ENCODE measurements around the gene KRT33A. TPM values are rescaled to one million over a fixed set of nuclear protein-coding genes. Genes with fewer than 3 reads are reported as not detected.
A peak's percentile ranks its signal among the peaks of the same experiment; 100 is the strongest.

The KRT33A gene
- total RNA-seq, 4 donors from 2014 or later = not detected

DNA sequence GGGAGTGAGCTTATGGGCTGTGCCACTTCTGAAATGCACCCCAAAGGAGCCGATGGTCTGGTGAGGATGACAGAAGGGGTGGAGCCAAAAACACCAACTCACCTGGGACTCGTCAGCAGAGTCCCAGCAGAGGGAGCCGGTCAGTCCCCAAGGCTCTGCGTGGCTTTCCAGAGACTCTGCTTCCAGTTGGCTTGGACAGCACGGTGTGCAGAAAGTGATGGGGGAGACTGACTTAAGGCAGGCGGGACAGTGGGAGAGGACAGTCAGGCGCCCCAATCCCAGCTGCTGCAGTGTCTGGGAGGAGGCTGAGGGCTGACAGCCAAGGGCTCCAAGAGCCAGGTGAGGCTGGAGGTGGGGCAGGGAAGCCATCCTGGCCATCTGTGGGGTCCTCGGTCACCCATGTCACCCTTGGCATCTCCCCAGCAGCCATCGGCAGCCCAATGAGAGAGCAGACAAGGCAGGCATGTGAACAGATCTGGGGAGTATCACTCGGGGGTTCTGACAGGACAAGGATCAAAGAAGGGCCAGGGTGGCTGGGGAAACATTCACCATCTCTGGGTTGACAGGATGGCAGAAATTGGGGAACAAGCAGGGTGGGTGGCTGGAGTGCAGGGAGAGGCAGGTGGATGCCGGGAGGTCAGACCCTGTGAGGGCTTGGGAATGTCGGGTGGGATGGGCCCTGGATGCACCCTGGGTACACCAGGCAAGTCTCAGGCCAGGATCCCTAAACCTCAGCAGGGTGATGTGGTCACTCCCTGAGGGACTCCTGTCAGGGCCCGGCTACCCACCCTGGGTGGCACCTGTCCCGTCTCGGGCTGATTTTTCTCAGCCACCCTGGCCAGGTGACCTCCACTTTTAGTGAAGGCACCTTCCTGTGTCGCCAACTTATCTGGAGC is 26.2 kb downstream of the KRT33A start:
- TF ChIP-seq, protein P1, sequence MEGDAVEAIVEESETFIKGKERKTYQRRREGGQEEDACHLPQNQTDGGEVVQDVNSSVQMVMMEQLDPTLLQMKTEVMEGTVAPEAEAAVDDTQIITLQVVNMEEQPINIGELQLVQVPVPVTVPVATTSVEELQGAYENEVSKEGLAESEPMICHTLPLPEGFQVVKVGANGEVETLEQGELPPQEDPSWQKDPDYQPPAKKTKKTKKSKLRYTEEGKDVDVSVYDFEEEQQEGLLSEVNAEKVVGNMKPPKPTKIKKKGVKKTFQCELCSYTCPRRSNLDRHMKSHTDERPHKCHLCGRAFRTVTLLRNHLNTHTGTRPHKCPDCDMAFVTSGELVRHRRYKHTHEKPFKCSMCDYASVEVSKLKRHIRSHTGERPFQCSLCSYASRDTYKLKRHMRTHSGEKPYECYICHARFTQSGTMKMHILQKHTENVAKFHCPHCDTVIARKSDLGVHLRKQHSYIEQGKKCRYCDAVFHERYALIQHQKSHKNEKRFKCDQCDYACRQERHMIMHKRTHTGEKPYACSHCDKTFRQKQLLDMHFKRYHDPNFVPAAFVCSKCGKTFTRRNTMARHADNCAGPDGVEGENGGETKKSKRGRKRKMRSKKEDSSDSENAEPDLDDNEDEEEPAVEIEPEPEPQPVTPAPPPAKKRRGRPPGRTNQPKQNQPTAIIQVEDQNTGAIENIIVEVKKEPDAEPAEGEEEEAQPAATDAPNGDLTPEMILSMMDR (IDR thresholded peaks at IDR 0.05) = no peak
- TF ChIP-seq POLR2A (IDR thresholded peaks at IDR 0.05) = no peak
- no peak for TF ChIP-seq EP300 (IDR thresholded peaks at IDR 0.05)
- no peak for DNase-seq (ENCODE audit: low spot score in 2 of 2)
- Histone ChIP-seq H3K9me3 (peaks cover 0 to 13% (median 0%) of the 10 kb centered on the region in 4 donors), H3K4me1 (peaks cover 0 to 6% (median 0%) of the 10 kb centered on the region in 4 donors), H3K36me3 (no peaks in the 10 kb centered on the region), H3K27ac (no peak overlapping the region), H3K27me3 (no peaks in the 10 kb centered on the region), H3K4me3 (no peak overlapping the region)
- WGBS, 2 donors = 76 to 79% methylated on average over 16 of the region's 16 CpGs

GRCh38 chr17:41322903-41323895 is 27.4 kb downstream of the KRT33A start:
- H3K27ac ChIP-seq = no peak overlapping the region
- H3K9me3 ChIP-seq = peaks cover 0 to 15% (median 0%) of the 10 kb centered on the region in 4 donors
- no peaks in the 10 kb centered on the region for H3K27me3 ChIP-seq
- no peak for TF ChIP-seq EP300 (IDR thresholded peaks at IDR 0.05)
- TF ChIP-seq, protein P1 (IDR thresholded peaks at IDR 0.05) = no peak
- no peak for TF ChIP-seq POLR2A (IDR thresholded peaks at IDR 0.05)
- DNase-seq (ENCODE audit: low spot score in 2 of 2) = no peak
- no peaks in the 10 kb centered on the region for H3K36me3 ChIP-seq
- 94 to 95% methylated on average over 10 to 11 of the region's 11 CpGs for WGBS, 2 donors
- H3K4me3 ChIP-seq = no peak overlapping the region
- H3K4me1 ChIP-seq = peaks cover 0 to 6% (median 0%) of the 10 kb centered on the region in 4 donors

DNA sequence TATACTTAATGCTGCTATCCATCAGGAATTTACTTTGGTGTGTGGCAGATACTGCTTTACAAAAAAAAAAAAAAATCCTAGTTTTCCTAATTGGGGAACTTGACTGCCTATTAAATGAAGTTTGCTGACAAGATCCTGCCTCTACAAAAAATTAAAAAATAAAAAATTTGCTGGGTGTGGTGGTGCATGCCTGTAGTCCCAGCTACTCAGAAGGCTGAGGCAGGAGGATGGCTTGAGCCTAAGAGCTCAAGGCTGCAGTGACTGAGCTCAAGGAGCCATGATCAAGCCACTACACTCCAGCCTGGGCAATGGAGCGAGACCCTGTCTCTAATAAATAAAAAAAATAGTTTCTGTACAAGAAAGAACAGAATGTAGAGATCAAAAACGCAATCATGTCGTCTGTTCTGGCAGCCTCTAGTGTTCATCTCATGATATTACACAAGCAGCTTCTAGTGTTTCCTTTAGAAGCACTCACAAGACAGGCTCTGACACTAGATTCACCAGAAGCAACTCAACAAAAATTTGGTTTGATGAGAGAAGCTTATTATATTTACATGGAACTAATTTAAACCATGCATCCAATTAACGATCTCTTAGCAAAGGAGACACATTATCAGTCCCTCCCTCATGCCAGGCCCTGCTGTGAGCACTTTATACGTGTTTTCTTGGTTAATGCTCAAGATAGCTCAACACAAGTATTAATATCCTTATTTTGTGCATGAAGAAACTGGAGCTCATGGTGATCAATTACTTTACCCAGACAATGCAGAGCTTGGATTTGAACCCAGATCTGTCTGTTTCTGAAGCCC is 28.3 kb downstream of the KRT33A start:
- TF ChIP-seq EP300 (IDR thresholded peaks at IDR 0.05) (no peak), POLR2A (IDR thresholded peaks at IDR 0.05) (no peak)
- TF ChIP-seq, protein P1 (IDR thresholded peaks at IDR 0.05) = peak; percentile 67 to 77 (median 70)
- Histone ChIP-seq H3K27ac (no peak overlapping the region), H3K4me1 (peaks cover 0 to 6% (median 0%) of the 10 kb centered on the region in 4 donors), H3K36me3 (no peaks in the 10 kb centered on the region), H3K4me3 (no peak overlapping the region), H3K27me3 (no peaks in the 10 kb centered on the region), H3K9me3 (peaks cover 0 to 15% (median 0%) of the 10 kb centered on the region in 4 donors)
- peak in 1 of 2 donors; percentile 10 for DNase-seq (ENCODE audit: low spot score in 2 of 2)
- 35 to 39% methylated on average over 5 of the region's 5 CpGs for WGBS, 2 donors

- no peak for DNase-seq (ENCODE audit: low spot score in 2 of 2)
- no peak overlapping the region for H3K4me3 ChIP-seq
- H3K36me3 ChIP-seq = no peaks in the 10 kb centered on the region
- WGBS, 2 donors = 37 to 88% methylated on average over 2 of the region's 2 CpGs
- no peaks in the 10 kb centered on the region for H3K27me3 ChIP-seq
- no peak overlapping the region for H3K27ac ChIP-seq
- peaks cover 0 to 6% (median 0%) of the 10 kb centered on the region in 4 donors for H3K4me1 ChIP-seq
- no peak for TF ChIP-seq EP300 (IDR thresholded peaks at IDR 0.05)
- TF ChIP-seq POLR2A (IDR thresholded peaks at IDR 0.05) = no peak
- TF ChIP-seq, protein P1 (IDR thresholded peaks at IDR 0.05) = no peak
- H3K9me3 ChIP-seq = peaks cover 0 to 15% (median 0%) of the 10 kb centered on the region in 4 donors
These were observed 32.4 kb downstream of the KRT33A start for GRCh38 chr17:41318231-41318630.
